K562 (cell line): ENCODE data around the gene COQ2. TPM values are rescaled to one million over a fixed set of nuclear protein-coding genes. Genes with fewer than 3 reads are reported as not detected.

Experiments used
- CBFB ChIP-seq: sonication (generic); formaldehyde crosslinking; IDR thresholded peaks from 2 replicates; pipeline ENCODE4 v1.4.0; 2020; ENCODE audit warnings: mild to moderate bottlenecking, missing genetic modification reagents
- CXXC5 ChIP-seq: fragments of 250-450 bp; sonication (Bioruptor Pico); IDR thresholded peaks from 2 replicates; pipeline ENCODE4 v1.8.0; 2022; ENCODE audit warnings: inconsistent platforms, mild to moderate bottlenecking, moderate library complexity
- E2F3 ChIP-seq: fragments of 250-450 bp; sonication (Bioruptor Pico); IDR thresholded peaks from 2 replicates; pipeline ENCODE4 v1.4.0; 2020; ENCODE audit warnings: mild to moderate bottlenecking
- FOXJ3 ChIP-seq: sonication (generic); formaldehyde crosslinking; IDR thresholded peaks from 2 replicates; pipeline ENCODE4 v1.4.0; 2020; ENCODE audit warnings: mild to moderate bottlenecking, missing genetic modification reagents
- SETDB1 ChIP-seq: IDR thresholded peaks from one replicate; pipeline ENCODE4 v1.6.1; 2012; ENCODE audit warnings: low read length, control low read depth, inconsistent platforms
- SMARCA4 ChIP-seq: fragments of 450-650 bp; IDR thresholded peaks from 2 replicates; pipeline ENCODE4 v1.6.1; 2016
- TBL1XR1 ChIP-seq, 2 experiments: IDR thresholded peaks; 2 replicates each; pipeline ENCODE4 v1.6.1; 2012; ENCODE audit warnings: improper control_type of control experiment in 2 of 2, low read length in 2 of 2, mild to moderate bottlenecking in 1 of 2
- TGIF2 ChIP-seq: sonication (generic); formaldehyde crosslinking; IDR thresholded peaks from 2 replicates; pipeline ENCODE4 v1.8.1; 2022; ENCODE audit warnings: mild to moderate bottlenecking, missing genetic modification reagents, moderate library complexity
- ZNF174 ChIP-seq: fragments of 250-450 bp; sonication (Bioruptor Pico); IDR thresholded peaks from 2 replicates; pipeline ENCODE4 v1.4.0; 2020; ENCODE audit warnings: mild to moderate bottlenecking
- ZNF263 ChIP-seq: sonication (generic); formaldehyde crosslinking; IDR thresholded peaks from 2 replicates; pipeline ENCODE4 v1.8.0; 2022; ENCODE audit warnings: mild to moderate bottlenecking, missing genetic modification reagents, borderline replicate concordance
- polyA plus RNA-seq, 8 experiments: library from polyadenylated mRNA; depleted of rRNA in 4 of 8; stranded (reverse) in 5 of 8; unstranded in 3 of 8; fragments of >200 nt; fragmentation: Nextera tagmentation in 2 of 8; fragmentation: Illumina TruSeq in 1 of 8; extraction: Ambion mirVana in 2 of 8; extraction: Trizol in 1 of 8; gene quantifications; 2 replicates each; pipeline versions ENCODE4 v1.2.1 to v1.2.3, GENCODE V29; 2011 to 2014; ENCODE audit warnings: inconsistent platforms in 1 of 8, missing spikeins in 1 of 8
- total RNA-seq, 7 experiments: library from RNA; depleted of rRNA in 6 of 7; stranded (reverse); fragments of >200 nt in 6 of 7; fragmentation: Illumina TruSeq in 2 of 7; extraction: Trizol in 2 of 7; gene quantifications; 2 replicates each; pipeline versions ENCODE4 v1.2.1 to v1.2.3, GENCODE V29; 2011 to 2021; ENCODE audit warnings: low replicate concordance in 1 of 7
- TF ChIP-seq, protein P1 (sequence below): fragments of 450-650 bp; IDR thresholded peaks from 2 replicates; pipeline ENCODE4 v1.6.1; 2016; ENCODE audit warnings: mild to moderate bottlenecking, moderate library complexity
- TF ChIP-seq, protein P2 (sequence below), 2 experiments: fragments of 450-650 bp in 1 of 2; sonication (generic) in 1 of 2; formaldehyde crosslinking; conservative IDR thresholded peaks; 2 replicates each; pipeline versions ENCODE4 v1.4.0 to v1.8.1; 2020 to 2022; ENCODE audit warnings: mild to moderate bottlenecking in 1 of 2, missing genetic modification reagents in 1 of 2
- TF ChIP-seq, protein P3 (sequence below): sonication (generic); formaldehyde crosslinking; IDR thresholded peaks from 2 replicates; pipeline ENCODE4 v1.8.0; 2022; ENCODE audit warnings: mild to moderate bottlenecking, missing genetic modification reagents

The COQ2 gene
- total and polyA plus RNA-seq, 9 of the 15 experiments (the other 6 are each of a cell fraction or from before 2014, with no cell fraction given): 1.9 to 13.5 (median 11.8) TPM

DNA sequence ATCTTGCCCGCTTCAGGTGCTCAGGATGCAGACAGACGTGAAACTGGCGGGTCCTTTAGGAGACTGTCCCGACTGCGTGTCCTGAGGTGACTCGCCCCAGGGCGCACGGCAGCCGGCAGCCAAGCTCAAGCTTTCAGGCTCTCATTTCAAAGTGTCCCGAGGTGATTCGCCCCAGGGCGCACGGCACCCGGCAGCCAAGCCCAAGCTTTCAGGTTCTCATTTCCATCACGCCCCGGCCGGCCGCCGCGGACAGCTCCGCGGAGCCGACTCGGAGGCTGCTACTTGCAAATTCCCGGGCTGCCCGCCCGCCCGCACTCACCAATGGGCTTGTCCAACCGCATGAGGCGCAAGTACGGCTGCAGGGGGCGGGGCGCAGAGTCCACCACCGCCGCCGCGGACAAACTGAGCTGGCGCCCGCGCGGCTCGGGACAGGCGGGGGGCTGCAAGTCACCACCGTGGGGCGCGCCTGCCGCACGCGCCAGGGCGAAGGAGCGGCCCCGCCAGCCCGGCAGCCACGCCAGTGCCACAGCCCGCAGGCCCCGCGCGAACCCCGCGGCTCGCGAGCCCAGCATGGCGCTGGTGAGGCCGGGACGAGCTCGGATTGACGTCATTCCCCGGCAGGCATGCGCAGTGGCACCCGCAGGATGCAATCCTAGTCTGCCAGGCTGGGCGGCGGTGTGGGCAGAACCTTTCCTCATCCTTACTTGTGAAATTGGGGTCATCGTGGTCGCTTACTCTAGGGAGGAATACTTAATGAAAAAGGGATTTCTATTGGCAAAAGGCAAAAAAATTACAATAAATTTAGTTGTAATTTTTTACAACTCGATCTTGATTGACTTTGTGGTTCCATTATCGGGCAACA lies at the start of gene COQ2 (continued):
- TF ChIP-seq TGIF2 (CRISPR knock-in tag): no peak
- TF ChIP-seq ZNF174 (CRISPR knock-in tag): no peak
- no peak for TF ChIP-seq SMARCA4
- TF ChIP-seq ZNF263 (CRISPR knock-in tag): no peak
- TF ChIP-seq, protein P1, sequence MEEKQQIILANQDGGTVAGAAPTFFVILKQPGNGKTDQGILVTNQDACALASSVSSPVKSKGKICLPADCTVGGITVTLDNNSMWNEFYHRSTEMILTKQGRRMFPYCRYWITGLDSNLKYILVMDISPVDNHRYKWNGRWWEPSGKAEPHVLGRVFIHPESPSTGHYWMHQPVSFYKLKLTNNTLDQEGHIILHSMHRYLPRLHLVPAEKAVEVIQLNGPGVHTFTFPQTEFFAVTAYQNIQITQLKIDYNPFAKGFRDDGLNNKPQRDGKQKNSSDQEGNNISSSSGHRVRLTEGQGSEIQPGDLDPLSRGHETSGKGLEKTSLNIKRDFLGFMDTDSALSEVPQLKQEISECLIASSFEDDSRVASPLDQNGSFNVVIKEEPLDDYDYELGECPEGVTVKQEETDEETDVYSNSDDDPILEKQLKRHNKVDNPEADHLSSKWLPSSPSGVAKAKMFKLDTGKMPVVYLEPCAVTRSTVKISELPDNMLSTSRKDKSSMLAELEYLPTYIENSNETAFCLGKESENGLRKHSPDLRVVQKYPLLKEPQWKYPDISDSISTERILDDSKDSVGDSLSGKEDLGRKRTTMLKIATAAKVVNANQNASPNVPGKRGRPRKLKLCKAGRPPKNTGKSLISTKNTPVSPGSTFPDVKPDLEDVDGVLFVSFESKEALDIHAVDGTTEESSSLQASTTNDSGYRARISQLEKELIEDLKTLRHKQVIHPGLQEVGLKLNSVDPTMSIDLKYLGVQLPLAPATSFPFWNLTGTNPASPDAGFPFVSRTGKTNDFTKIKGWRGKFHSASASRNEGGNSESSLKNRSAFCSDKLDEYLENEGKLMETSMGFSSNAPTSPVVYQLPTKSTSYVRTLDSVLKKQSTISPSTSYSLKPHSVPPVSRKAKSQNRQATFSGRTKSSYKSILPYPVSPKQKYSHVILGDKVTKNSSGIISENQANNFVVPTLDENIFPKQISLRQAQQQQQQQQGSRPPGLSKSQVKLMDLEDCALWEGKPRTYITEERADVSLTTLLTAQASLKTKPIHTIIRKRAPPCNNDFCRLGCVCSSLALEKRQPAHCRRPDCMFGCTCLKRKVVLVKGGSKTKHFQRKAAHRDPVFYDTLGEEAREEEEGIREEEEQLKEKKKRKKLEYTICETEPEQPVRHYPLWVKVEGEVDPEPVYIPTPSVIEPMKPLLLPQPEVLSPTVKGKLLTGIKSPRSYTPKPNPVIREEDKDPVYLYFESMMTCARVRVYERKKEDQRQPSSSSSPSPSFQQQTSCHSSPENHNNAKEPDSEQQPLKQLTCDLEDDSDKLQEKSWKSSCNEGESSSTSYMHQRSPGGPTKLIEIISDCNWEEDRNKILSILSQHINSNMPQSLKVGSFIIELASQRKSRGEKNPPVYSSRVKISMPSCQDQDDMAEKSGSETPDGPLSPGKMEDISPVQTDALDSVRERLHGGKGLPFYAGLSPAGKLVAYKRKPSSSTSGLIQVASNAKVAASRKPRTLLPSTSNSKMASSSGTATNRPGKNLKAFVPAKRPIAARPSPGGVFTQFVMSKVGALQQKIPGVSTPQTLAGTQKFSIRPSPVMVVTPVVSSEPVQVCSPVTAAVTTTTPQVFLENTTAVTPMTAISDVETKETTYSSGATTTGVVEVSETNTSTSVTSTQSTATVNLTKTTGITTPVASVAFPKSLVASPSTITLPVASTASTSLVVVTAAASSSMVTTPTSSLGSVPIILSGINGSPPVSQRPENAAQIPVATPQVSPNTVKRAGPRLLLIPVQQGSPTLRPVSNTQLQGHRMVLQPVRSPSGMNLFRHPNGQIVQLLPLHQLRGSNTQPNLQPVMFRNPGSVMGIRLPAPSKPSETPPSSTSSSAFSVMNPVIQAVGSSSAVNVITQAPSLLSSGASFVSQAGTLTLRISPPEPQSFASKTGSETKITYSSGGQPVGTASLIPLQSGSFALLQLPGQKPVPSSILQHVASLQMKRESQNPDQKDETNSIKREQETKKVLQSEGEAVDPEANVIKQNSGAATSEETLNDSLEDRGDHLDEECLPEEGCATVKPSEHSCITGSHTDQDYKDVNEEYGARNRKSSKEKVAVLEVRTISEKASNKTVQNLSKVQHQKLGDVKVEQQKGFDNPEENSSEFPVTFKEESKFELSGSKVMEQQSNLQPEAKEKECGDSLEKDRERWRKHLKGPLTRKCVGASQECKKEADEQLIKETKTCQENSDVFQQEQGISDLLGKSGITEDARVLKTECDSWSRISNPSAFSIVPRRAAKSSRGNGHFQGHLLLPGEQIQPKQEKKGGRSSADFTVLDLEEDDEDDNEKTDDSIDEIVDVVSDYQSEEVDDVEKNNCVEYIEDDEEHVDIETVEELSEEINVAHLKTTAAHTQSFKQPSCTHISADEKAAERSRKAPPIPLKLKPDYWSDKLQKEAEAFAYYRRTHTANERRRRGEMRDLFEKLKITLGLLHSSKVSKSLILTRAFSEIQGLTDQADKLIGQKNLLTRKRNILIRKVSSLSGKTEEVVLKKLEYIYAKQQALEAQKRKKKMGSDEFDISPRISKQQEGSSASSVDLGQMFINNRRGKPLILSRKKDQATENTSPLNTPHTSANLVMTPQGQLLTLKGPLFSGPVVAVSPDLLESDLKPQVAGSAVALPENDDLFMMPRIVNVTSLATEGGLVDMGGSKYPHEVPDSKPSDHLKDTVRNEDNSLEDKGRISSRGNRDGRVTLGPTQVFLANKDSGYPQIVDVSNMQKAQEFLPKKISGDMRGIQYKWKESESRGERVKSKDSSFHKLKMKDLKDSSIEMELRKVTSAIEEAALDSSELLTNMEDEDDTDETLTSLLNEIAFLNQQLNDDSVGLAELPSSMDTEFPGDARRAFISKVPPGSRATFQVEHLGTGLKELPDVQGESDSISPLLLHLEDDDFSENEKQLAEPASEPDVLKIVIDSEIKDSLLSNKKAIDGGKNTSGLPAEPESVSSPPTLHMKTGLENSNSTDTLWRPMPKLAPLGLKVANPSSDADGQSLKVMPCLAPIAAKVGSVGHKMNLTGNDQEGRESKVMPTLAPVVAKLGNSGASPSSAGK: peak; percentile 38
- TF ChIP-seq FOXJ3 (CRISPR knock-in tag): no peak
- TF ChIP-seq SETDB1: no peak
- TF ChIP-seq CBFB (CRISPR knock-in tag): peak; percentile 30; the same call in 1 of the 2 replicates
- TF ChIP-seq E2F3 (CRISPR knock-in tag): peak; percentile 54; the same call in 1 of the 2 replicates
- TF ChIP-seq, protein P2, sequence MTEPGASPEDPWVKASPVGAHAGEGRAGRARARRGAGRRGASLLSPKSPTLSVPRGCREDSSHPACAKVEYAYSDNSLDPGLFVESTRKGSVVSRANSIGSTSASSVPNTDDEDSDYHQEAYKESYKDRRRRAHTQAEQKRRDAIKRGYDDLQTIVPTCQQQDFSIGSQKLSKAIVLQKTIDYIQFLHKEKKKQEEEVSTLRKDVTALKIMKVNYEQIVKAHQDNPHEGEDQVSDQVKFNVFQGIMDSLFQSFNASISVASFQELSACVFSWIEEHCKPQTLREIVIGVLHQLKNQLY (CRISPR knock-in tag; conservative IDR thresholded peaks at IDR 0.05): no peak
- peak; percentile 90 for TF ChIP-seq CXXC5 (CRISPR knock-in tag)
- no peak for TF ChIP-seq TBL1XR1 (IDR thresholded peaks at IDR 0.05; ENCODE audit: low read length in 2 of 2)
- TF ChIP-seq, protein P3, sequence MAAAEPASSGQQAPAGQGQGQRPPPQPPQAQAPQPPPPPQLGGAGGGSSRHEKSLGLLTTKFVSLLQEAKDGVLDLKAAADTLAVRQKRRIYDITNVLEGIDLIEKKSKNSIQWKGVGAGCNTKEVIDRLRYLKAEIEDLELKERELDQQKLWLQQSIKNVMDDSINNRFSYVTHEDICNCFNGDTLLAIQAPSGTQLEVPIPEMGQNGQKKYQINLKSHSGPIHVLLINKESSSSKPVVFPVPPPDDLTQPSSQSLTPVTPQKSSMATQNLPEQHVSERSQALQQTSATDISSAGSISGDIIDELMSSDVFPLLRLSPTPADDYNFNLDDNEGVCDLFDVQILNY (CRISPR knock-in tag): peak; percentile 86
